Breast epithelium (tissue), 4 donors: ENCODE results near the gene SOD3. TPM values are rescaled to one million over a fixed set of nuclear protein-coding genes. Genes with fewer than 3 reads are reported as not detected.

Experiments used
- DNase-seq, 2 donors: peaks; one replicate each; pipeline ENCODE4 v3.0.0-alpha.2; 2019; ENCODE audit warnings: low spot score in 2 of 2
- H3K27ac ChIP-seq, 2 donors: fragments of 200-600 bp; sonication (generic) in 1 of 2; one replicate each; pipeline ENCODE4 v1.5.1; 2016 to 2019; ENCODE audit warnings: mild to moderate bottlenecking in 1 of 2
- H3K27me3 ChIP-seq, 2 donors: fragments of 200-600 bp; sonication (generic) in 1 of 2; one replicate each; pipeline versions ENCODE4 v1.5.1 to v1.6.0; 2017 to 2019; ENCODE audit warnings: control low read depth in 1 of 2, mild to moderate bottlenecking in 1 of 2
- H3K36me3 ChIP-seq: fragments of 200-600 bp; one replicate; pipeline ENCODE4 v1.5.1; 2019
- H3K4me1 ChIP-seq, 2 donors: fragments of 200-600 bp; sonication (generic); one replicate each; pipeline ENCODE4 v1.5.1; 2016 to 2019; ENCODE audit warnings: control low read depth in 1 of 2
- H3K4me3 ChIP-seq, 3 donors: fragments of 200-600 bp; sonication (generic); 1 replicate in 2 of 3; 2 replicates in 1 of 3; pipeline ENCODE4 v1.5.1; 2016 to 2019; ENCODE audit warnings: mild to moderate bottlenecking in 3 of 3, moderate library complexity in 2 of 3
- H3K9me3 ChIP-seq, 2 donors: fragments of 200-600 bp; sonication (generic) in 1 of 2; one replicate each; pipeline ENCODE4 v1.5.1; 2016 to 2019; ENCODE audit warnings: control low read depth in 1 of 2
- POLR2A ChIP-seq: fragments of 450-650 bp; IDR thresholded peaks from one replicate; pipeline ENCODE4 v1.6.1; 2016; ENCODE audit warnings: antibody characterized with exemption, mild to moderate bottlenecking, moderate library complexity
- POLR2AphosphoS5 ChIP-seq, 3 donors: sonication (generic); formaldehyde crosslinking; IDR thresholded peaks; one replicate each; pipeline ENCODE4 v1.6.1; 2017; ENCODE audit warnings: antibody characterized with exemption in 3 of 3
- intact Hi-C: fragments of 100-400 bp; cut with DNase I; formaldehyde crosslinking; loops from one replicate; pipeline ENCODE4 v1.15.1; 2023; ENCODE audit warnings: low total_unique reads
- total RNA-seq, 3 donors: library from RNA; depleted of rRNA; stranded (reverse); fragments of >200 nt; gene quantifications; one replicate each; pipeline ENCODE4 v1.1.0, GENCODE V29; 2016
- TF ChIP-seq, protein P1 (sequence below), 3 donors: fragments of 450-650 bp; IDR thresholded peaks; one replicate each; pipeline ENCODE4 v1.5.1; 2016 to 2017; ENCODE audit warnings: antibody characterized with exemption in 3 of 3, mild to moderate bottlenecking in 3 of 3, moderate library complexity in 3 of 3

Gene SOD3
- total RNA-seq, 3 donors from 2014 or later = 22.0 to 131 (median 77.3) TPM

DNA sequence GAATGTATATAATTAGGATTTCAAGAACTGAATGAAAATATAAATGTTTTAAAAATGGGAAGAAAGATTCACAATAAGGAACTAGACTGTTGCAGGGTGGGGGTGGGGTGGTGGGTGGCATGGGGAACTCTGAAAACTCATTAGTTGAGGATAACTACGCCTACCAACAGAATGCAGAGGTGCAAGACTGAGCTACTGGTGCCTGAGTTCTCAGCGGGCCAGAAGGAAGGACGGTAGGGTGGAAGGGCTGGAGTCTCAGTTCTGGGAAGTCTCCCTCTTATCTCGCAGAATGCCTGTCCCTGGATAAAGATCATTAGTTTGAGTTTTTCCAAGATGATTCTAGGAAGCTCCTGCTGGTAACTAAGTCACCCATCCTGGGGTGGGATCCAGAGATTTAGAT lies 1.3 kb upstream of the SOD3 start:
- Histone ChIP-seq H3K4me1 (no peaks in the 10 kb centered on the region), H3K4me3 (peak overlapping the region in 1 of 3 donors; percentile 48), H3K27me3 (peaks cover 0 to 4% of the 10 kb centered on the region in 2 donors), H3K36me3 (no peaks in the 10 kb centered on the region), H3K9me3 (no peaks in the 10 kb centered on the region), H3K27ac (peak overlapping the region; percentile 58 to 85)
- intact Hi-C loops = loop anchor here (2.0 kb wide), 2 partner anchors 21 to 33 kb away; no protein-coding TSS in a partner anchor
- DNase-seq = no peak
- TF ChIP-seq, protein P1, sequence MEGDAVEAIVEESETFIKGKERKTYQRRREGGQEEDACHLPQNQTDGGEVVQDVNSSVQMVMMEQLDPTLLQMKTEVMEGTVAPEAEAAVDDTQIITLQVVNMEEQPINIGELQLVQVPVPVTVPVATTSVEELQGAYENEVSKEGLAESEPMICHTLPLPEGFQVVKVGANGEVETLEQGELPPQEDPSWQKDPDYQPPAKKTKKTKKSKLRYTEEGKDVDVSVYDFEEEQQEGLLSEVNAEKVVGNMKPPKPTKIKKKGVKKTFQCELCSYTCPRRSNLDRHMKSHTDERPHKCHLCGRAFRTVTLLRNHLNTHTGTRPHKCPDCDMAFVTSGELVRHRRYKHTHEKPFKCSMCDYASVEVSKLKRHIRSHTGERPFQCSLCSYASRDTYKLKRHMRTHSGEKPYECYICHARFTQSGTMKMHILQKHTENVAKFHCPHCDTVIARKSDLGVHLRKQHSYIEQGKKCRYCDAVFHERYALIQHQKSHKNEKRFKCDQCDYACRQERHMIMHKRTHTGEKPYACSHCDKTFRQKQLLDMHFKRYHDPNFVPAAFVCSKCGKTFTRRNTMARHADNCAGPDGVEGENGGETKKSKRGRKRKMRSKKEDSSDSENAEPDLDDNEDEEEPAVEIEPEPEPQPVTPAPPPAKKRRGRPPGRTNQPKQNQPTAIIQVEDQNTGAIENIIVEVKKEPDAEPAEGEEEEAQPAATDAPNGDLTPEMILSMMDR (IDR thresholded peaks at IDR 0.05) = no peak

DNA sequence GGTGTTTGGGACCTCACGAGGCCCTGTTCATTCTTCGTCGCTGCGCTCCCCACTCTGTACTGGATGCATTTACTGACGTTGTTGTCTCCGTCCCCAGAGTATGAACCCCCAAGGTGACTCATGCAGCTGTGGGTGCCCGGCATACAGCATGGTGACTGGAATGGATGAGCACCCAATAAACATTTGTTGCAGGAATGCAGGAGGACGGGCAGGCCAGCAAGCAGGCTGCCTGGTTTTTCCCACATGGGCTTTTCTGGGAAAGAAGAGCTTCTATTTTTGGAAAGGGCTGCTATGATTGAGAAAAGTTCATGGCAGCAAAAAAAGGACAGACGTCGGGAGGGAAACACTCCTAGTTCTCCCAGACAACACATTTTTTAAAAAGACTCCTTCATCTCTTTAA lies 893 bp upstream of the SOD3 start:
- H3K27ac ChIP-seq = peak overlapping the region; percentile 58 to 85
- H3K4me3 ChIP-seq = peak overlapping the region in 2 of 3 donors; percentile 35 to 48
- H3K4me1 ChIP-seq = no peaks in the 10 kb centered on the region
- TF ChIP-seq POLR2A (no peak), POLR2AphosphoS5 (IDR thresholded peaks at IDR 0.05) (no peak)
- TF ChIP-seq, protein P1 (IDR thresholded peaks at IDR 0.05) = no peak
- no peak for DNase-seq
- H3K36me3 ChIP-seq = no peaks in the 10 kb centered on the region
- H3K27me3 ChIP-seq = peaks cover 0 to 9% of the 10 kb centered on the region in 2 donors
- no peaks in the 10 kb centered on the region for H3K9me3 ChIP-seq
- intact Hi-C loops = loop anchor here (2.0 kb wide), 2 partner anchors 22 to 32 kb away; no protein-coding TSS in a partner anchor

DNA sequence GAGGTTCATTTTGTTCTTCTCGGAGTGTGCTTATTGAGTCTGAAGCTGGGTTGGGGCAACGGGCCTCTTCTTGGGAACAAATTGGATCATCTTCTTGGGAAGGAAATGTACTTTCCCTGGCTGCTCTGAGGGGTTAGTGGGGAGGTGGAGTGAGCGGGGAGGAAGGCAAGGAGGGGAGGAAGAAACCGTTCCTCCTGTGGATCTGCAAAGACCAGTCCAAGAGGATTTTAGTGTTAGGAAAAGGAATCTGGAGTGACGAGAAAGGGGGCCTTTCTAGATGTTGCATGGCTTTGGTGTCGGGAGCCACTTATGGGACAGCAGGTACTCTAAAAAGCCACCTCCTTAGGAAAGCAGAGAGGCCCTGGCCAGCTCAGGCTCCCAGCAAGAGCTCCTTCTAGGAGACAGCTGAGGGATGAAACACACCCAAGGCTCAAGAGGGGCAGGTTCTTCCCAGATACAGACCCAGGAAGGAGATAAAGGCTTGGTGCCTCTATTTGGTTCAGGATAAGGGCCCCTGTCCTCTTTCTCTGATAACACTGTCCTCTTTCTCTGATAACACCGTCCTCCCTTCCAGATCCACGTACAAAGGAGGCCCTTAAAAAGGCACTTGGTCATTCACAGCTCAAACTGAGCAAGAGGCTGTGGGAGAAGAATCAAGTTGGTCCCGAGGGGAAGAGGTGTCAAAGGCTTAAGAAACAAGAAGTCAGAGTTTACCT lies 451 bp downstream of the SOD3 start:
- no peaks in the 10 kb centered on the region for H3K4me1 ChIP-seq

DNA sequence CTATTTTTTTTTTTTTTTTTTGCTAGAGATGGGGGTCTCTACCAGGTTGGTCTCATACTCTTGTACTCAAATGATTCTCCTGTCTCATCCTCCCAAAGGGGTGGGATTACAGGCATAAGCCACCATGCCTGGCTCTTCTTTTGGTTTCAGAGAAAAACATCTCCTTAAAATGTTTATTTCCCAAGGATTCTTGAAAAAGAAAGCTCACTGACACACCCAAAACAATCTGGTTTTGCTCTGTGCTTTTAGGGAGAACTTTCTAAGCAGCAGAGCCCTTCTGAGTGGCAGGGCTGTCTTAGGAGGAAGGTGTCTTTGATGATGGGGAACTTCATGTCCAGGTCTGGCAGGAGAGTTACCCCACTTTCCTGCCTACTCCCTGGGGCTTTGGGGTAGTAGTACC lies 1.2 kb downstream of the SOD3 start:
- Histone ChIP-seq H3K4me3 (no peak overlapping the region), H3K4me1 (no peaks in the 10 kb centered on the region), H3K36me3 (no peaks in the 10 kb centered on the region), H3K27me3 (peaks cover 0 to 14% of the 10 kb centered on the region in 2 donors), H3K9me3 (no peaks in the 10 kb centered on the region), H3K27ac (peak overlapping the region in 1 of 2 donors; percentile 61)
- DNase-seq = no peak
- intact Hi-C loops = loop anchor here (5.0 kb wide), 1 partner anchor 566 kb away; no protein-coding TSS in a partner anchor
- no peak for TF ChIP-seq POLR2AphosphoS5 (IDR thresholded peaks at IDR 0.05)
- TF ChIP-seq, protein P1 (IDR thresholded peaks at IDR 0.05) = no peak
- TF ChIP-seq POLR2A = no peak

More for the DNA sequence above, 451 bp downstream of the SOD3 start:
- TF ChIP-seq, protein P1 (IDR thresholded peaks at IDR 0.05) = no peak
- no peak for TF ChIP-seq POLR2AphosphoS5 (IDR thresholded peaks at IDR 0.05)
- no peak for TF ChIP-seq POLR2A
- Histone ChIP-seq H3K36me3 (no peaks in the 10 kb centered on the region), H3K9me3 (no peaks in the 10 kb centered on the region), H3K27me3 (peaks cover 0 to 14% of the 10 kb centered on the region in 2 donors), H3K4me3 (peak overlapping the region; percentile 24 to 48 (median 35)), H3K27ac (peak overlapping the region; percentile 70 to 85)
- intact Hi-C loops = loop anchor here (2.0 to 5.0 kb wide), 3 partner anchors 23 to 566 kb away; no protein-coding TSS in a partner anchor
- DNase-seq = no peak

DNA sequence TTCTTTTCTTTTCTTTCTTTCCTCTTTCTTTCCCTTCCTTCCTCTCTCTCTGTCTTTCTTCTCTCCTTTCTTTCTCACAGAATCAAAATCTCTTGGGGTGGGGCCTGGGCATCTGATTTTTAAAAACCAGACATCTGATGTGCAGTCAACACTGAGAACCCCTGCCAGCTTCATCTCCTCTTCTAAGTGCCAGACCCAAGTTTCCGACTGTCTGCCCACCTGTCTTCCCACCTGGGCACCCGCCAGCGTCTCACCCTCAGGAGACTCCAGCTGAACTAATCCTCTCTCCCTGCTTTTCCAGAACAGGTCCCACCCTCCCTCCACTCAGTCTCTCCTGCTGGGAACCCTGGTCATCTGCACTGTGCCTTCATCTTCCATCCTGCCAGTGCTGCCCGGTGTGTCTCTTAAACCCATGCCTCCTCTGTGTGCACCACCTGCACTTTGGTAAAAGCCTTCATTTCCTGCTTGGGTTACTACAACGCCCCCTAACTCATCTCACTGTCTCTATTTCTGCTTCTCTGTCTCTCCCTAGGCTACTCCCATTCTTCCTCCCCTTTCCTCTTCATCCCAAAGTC lies 2.8 kb downstream of the SOD3 start:
- intact Hi-C loops = loop anchor here (5.0 kb wide), 1 partner anchor 564 kb away; no protein-coding TSS in a partner anchor
- Histone ChIP-seq H3K36me3 (no peaks in the 10 kb centered on the region), H3K9me3 (no peaks in the 10 kb centered on the region), H3K27me3 (peaks cover 0 to 14% of the 10 kb centered on the region in 2 donors), H3K27ac (peak overlapping the region in 1 of 2 donors; percentile 23), H3K4me3 (no peak overlapping the region), H3K4me1 (no peaks in the 10 kb centered on the region)
- no peak for TF ChIP-seq POLR2AphosphoS5 (IDR thresholded peaks at IDR 0.05)
- no peak for TF ChIP-seq POLR2A
- TF ChIP-seq, protein P1 (IDR thresholded peaks at IDR 0.05) = no peak
- no peak for DNase-seq
